Psoas muscle (tissue), 8 donors: ENCODE data around the gene LBHD2. TPM values are rescaled to one million over a fixed set of nuclear protein-coding genes. Genes with fewer than 3 reads are reported as not detected.
A peak's percentile ranks its signal among the peaks of the same experiment; 100 is the strongest.

ENCODE experiments used
- ATAC-seq, 4 donors: fragments of 200-7000 bp; cut with Tn5 transposase; one replicate each; pipeline ENCODE4 v1.9.1; 2020; ENCODE audit warnings: moderate library complexity in 3 of 4, mild to moderate bottlenecking in 2 of 4
- DNase-seq, 2 donors: peaks; one replicate each; pipeline ENCODE4 v3.0.0-alpha.2; 2020
- H3K27ac ChIP-seq: fragments of 200-600 bp; one replicate; pipeline ENCODE4 v1.8.0; 2022
- H3K27me3 ChIP-seq, 3 donors: fragments of 200-600 bp in 1 of 3; one replicate each; pipeline versions ENCODE4 v1.6.1 to v1.8.0; 2013 to 2022; ENCODE audit warnings: low read length in 2 of 3, mild to moderate bottlenecking in 2 of 3, moderate library complexity in 1 of 3; ENCODE audit not compliant: insufficient read depth in 3 of 3
- H3K36me3 ChIP-seq, 2 donors: fragments of 200-600 bp in 1 of 2; one replicate each; pipeline versions ENCODE4 v1.6.1 to v1.8.0; 2013 to 2022; ENCODE audit warnings: low read depth in 1 of 2, mild to moderate bottlenecking in 1 of 2, moderate library complexity in 1 of 2; ENCODE audit not compliant: insufficient read depth in 1 of 2
- H3K4me1 ChIP-seq: fragments of 200-600 bp; one replicate; pipeline ENCODE4 v1.8.0; 2022
- H3K4me3 ChIP-seq: fragments of 200-600 bp; one replicate; pipeline ENCODE4 v1.8.0; 2022; ENCODE audit warnings: mild to moderate bottlenecking
- H3K9me3 ChIP-seq: fragments of 200-600 bp; one replicate; pipeline ENCODE4 v1.8.0; 2022
- WGBS, 3 donors: extraction: QIAGEN DNeasy Blood & Tissue Kit; methylation state at CpG; one replicate each; pipeline versions ENCODE4 v1.1.6 to v1.1.7; 2013; 5-methylcytosine and 5-hydroxymethylcytosine counted together
- intact Hi-C, 2 donors: fragments of 100-400 bp; cut with DNase I; formaldehyde crosslinking; loops; one replicate each; pipeline versions ENCODE4 v1.11.0 to v1.14.2; 2022
- polyA plus RNA-seq, 3 donors: library from polyadenylated mRNA; stranded (reverse); fragments of 200-250 nt; gene quantifications; one replicate each; pipeline ENCODE4 v1.2.3, GENCODE V29; 2013
- total RNA-seq, 4 donors: library from RNA; stranded (reverse); fragmentation: NEBNext Ultra II Directional in 2 of 4; extraction: Animal tissue kit (Norgen Biotek cat#: 25700) in 2 of 4; gene quantifications; one replicate each; pipeline versions ENCODE4 v1.2.1 to v1.2.4, GENCODE V29; 2021 to 2023
- TF ChIP-seq, protein P1 (sequence below): fragments of 200-600 bp; IDR thresholded peaks from one replicate; pipeline ENCODE4 v1.8.0; 2022; ENCODE audit warnings: antibody characterized with exemption
- donor health status: healthy with polysubstance abuse.
- donor health status: DM: no; HTN: no; CAD: no; lungs with moderate emphysema.
- donor health status: Bipolar disorder and iron deficiency.
- donor health status: healthy.
- donor health status: DM: yes; HTN: yes; CAD: no.
- donor health status: DM: no; HTN: no; CAD: no.
- donor health status: DM: no; HTN: no; CAD: no.
- donor health status: DM: yes; HTN: yes; CAD: no.

Gene LBHD2
- total and polyA plus RNA-seq, 7 donors: not detected

DNA sequence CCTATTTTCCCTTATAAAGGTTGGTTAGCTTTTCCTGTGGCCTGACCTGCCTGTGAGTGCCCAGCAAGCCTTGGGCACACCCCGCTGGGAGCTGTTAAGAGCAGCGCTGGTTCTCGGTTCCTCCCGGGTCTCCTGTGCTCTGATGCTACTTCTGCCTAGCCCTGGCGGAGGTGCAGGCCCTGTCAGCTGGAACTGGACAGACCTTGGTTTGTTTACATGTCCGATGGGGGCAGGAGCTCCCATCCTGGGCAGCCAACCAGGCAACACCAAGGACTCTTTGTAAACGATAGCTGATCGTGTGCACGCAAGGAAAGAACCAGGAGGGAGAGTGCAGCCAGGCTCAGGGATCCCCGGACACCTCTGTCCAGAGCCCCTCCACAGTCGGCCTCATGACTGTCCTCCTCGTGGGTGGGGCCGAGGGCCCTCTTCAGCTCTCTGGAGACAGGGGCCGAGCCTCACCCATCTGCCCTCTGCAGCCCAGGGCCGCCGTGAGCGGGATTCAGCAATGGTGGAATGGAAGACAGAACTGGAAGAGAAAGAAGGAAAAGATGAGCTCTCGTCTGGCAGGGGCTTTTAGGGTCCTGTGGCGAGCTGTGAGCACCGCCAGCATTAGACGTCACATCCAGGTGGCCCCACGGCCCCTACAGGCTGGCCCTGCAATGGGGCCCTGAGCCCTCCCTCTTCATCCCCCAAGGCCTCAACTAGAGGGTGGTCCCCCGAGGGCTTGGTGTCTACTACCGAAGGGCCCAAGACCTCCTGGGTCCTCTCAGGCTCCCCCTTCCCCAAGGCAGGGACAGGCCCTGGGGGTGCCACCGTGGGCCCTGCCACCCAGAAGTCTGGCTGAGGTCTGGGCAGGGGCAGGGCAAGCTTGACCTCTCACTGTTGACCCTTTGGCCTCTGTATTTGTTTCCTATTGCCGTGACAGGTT is 51.6 kb downstream of the LBHD2 start:
- H3K27ac ChIP-seq: peak overlapping the region; percentile 86
- intact Hi-C loops: no loop called here
- TF ChIP-seq, protein P1, sequence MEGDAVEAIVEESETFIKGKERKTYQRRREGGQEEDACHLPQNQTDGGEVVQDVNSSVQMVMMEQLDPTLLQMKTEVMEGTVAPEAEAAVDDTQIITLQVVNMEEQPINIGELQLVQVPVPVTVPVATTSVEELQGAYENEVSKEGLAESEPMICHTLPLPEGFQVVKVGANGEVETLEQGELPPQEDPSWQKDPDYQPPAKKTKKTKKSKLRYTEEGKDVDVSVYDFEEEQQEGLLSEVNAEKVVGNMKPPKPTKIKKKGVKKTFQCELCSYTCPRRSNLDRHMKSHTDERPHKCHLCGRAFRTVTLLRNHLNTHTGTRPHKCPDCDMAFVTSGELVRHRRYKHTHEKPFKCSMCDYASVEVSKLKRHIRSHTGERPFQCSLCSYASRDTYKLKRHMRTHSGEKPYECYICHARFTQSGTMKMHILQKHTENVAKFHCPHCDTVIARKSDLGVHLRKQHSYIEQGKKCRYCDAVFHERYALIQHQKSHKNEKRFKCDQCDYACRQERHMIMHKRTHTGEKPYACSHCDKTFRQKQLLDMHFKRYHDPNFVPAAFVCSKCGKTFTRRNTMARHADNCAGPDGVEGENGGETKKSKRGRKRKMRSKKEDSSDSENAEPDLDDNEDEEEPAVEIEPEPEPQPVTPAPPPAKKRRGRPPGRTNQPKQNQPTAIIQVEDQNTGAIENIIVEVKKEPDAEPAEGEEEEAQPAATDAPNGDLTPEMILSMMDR: no peak

GRCh38 chr14:103136388-103137271 is 52.6 kb downstream of the LBHD2 start:
- intact Hi-C loops: no loop called here
- peak overlapping the region; percentile 30 for H3K4me3 ChIP-seq
- H3K27me3 ChIP-seq: no peaks in the 10 kb centered on the region
- DNase-seq (peak; percentile 44 to 64), ATAC-seq (peak; percentile 67 to 86 (median 85))
- TF ChIP-seq, protein P1: no peak
- peaks cover 16% of the 10 kb centered on the region for H3K4me1 ChIP-seq
- peaks cover 3 to 48% of the 10 kb centered on the region in 2 donors for H3K36me3 ChIP-seq
- no peaks in the 10 kb centered on the region for H3K9me3 ChIP-seq
- peak overlapping the region; percentile 86 for H3K27ac ChIP-seq
- WGBS, 3 donors: 41 to 70% (median 44%) methylated on average over 20 of the region's 20 CpGs

More for the DNA sequence above, 51.6 kb downstream of the LBHD2 start:
- no peak for ATAC-seq
- peak in 1 of 2 donors; percentile 52 for DNase-seq
- peaks cover 16% of the 10 kb centered on the region for H3K4me1 ChIP-seq
- H3K4me3 ChIP-seq: no peak overlapping the region
- H3K27me3 ChIP-seq: no peaks in the 10 kb centered on the region
- 76 to 83% (median 81%) methylated on average over 26 of the region's 26 CpGs for WGBS, 3 donors
- no peaks in the 10 kb centered on the region for H3K9me3 ChIP-seq
- peaks cover 3 to 58% of the 10 kb centered on the region in 2 donors for H3K36me3 ChIP-seq

DNA sequence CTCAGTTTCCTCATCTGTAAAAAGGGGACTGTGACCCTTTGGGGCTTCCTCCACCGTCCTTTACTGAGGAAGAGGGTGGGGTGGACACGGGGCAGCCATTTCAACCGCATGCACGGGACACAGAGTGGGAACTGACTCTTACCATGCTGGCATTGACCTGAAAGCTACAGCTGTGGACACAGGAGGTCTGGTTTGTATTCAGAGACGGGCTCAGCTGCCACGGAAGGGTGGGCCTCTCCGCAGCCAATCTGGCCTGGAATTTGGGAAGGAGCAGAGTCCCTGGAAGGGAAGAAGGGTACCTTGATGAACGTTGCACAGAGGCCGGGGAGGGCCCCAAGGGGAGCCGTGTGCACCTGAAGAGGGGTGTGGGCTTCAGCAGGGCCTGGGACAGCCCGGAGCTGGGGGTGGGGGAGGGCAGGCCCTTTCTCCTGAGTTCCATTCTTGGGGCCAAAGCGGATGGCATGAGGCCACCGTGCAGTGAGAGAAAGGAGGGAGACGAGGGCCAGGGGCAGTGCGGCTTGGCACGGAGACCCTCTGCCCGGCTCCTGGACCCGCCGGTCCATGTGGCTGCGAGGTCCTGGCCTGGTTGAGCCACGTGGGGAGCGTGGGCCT is 53.8 kb downstream of the LBHD2 start:
- ATAC-seq (peak in 1 of 4 donors; percentile 10), DNase-seq (no peak)
- WGBS, 3 donors: 52 to 70% (median 65%) methylated on average over 18 to 22 of the region's 22 CpGs
- intact Hi-C loops: no loop called here
- Histone ChIP-seq H3K27ac (peak overlapping the region; percentile 86), H3K4me1 (peaks cover 16% of the 10 kb centered on the region), H3K27me3 (no peaks in the 10 kb centered on the region), H3K4me3 (peak overlapping the region; percentile 30), H3K9me3 (no peaks in the 10 kb centered on the region), H3K36me3 (peaks cover 3 to 39% of the 10 kb centered on the region in 2 donors)
- TF ChIP-seq, protein P1: no peak

GRCh38 chr14:103138301-103139131 is 54.5 kb downstream of the LBHD2 start:
- peak in 1 of 4 donors; percentile 20 for ATAC-seq
- Histone ChIP-seq H3K27me3 (peaks cover 0 to 1% (median 0%) of the 10 kb centered on the region in 3 donors), H3K9me3 (no peaks in the 10 kb centered on the region), H3K27ac (peak overlapping the region; percentile 86), H3K4me3 (peak overlapping the region; percentile 45), H3K36me3 (peaks cover 0 to 32% of the 10 kb centered on the region in 2 donors), H3K4me1 (peaks cover 16% of the 10 kb centered on the region)
- intact Hi-C loops: no loop called here
- TF ChIP-seq, protein P1: no peak
- DNase-seq: peak in 1 of 2 donors; percentile 49
- WGBS, 3 donors: 36 to 46% (median 37%) methylated on average over 52 to 66 of the region's 66 CpGs
